ENCODE results near the gene NPAS3. TPM values are rescaled to one million over a fixed set of nuclear protein-coding genes. Genes with fewer than 3 reads are reported as not detected.

The NPAS3 gene
- total and polyA plus RNA-seq, 2 of the 8 experiments (the other 6 are each of a cell fraction or from before 2014, with no cell fraction given), result 0.11 to 0.60 TPM

DNA sequence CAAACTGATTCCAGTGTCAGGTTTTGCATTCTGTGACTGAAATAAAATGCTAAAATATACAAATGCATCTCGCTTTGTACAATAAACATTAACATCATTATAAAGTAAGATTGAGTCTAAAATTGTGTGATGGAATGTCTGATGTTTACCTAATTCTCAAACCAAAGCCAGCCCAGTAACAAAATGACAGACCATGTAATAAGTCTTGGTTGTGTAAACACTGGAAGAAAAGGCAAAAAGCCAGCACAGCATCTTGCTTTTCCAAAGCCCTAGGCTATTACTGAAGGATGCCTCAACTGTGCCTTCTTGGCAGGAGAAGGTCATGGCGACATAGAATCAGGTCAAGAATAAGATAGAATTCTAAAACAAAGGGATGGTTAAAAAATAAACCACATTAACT lies 842.6 kb downstream of the NPAS3 start:
- H3K9me3 ChIP-seq (ENCODE audit: insufficient read depth in 2 of 2, low read depth in 1 of 2, low read length in 1 of 2), result no peaks in the 10 kb centered on the region
- H3K14ac ChIP-seq (ENCODE audit: insufficient read length), result no peak overlapping the region
- H3K4ac ChIP-seq (replicated peaks; ENCODE audit: insufficient read length, low read depth, low read length), result no peak overlapping the region
- H3K4me1 ChIP-seq (replicated peaks in 1 of 4; ENCODE audit: control insufficient read depth in 3 of 4, insufficient read depth in 4 of 4, low read length in 3 of 4), result peaks cover 0 to 8% (median 0%) of the 10 kb centered on the region in 4 experiments; a peak in 1 of 7 replicates
- H3K27me3 ChIP-seq (replicated peaks in 1 of 4; ENCODE audit: control insufficient read depth in 3 of 4, extremely low read depth in 1 of 4, insufficient read depth in 3 of 4, low read length in 3 of 4), result no peaks in the 10 kb centered on the region
- DNase-seq (ENCODE audit: low read depth in 1 of 2, low spot score in 2 of 2) (no peak), FAIRE-seq (no peak)
- no peaks in the 10 kb centered on the region for H3K79me2 ChIP-seq (ENCODE audit: control insufficient read depth in 1 of 2, insufficient read depth in 2 of 2, low read length in 2 of 2)
- no peak overlapping the region for H3K27ac ChIP-seq (ENCODE audit: low read depth, low read length)
- 88% methylated on average over 2 of the region's 2 CpGs; no CpG with 5 or more reads in 1 of the 2 experiments for WGBS, 2 experiments (ENCODE audit: extremely low coverage in 1 of 2, insufficient coverage in 1 of 2, insufficient read length in 1 of 2, insufficient replicate concordance in 2 of 2, low coverage in 1 of 2, low lambda C conversion rate in 2 of 2, missing lambda C conversion rate in 1 of 2)
- H4K5ac ChIP-seq (ENCODE audit: insufficient read length, low read depth, low read length), result no peak overlapping the region
- no peaks in the 10 kb centered on the region for H3K36me3 ChIP-seq (ENCODE audit: control insufficient read depth in 2 of 4, insufficient read depth in 4 of 4, low read length in 3 of 4)
- no peaks in the 10 kb centered on the region for H3K79me1 ChIP-seq (ENCODE audit: low read depth, low read length)
- no peak overlapping the region for H2BK120ac ChIP-seq (replicated peaks; ENCODE audit: low read depth, low read length)
- H2AFZ ChIP-seq (ENCODE audit: low read length), result no peak overlapping the region
- H3K18ac ChIP-seq (ENCODE audit: extremely low read depth, low read length), result no peak overlapping the region
- H3K56ac ChIP-seq (replicated peaks; ENCODE audit: insufficient read length, low read depth, low read length), result no peak overlapping the region
- H2AK5ac ChIP-seq (ENCODE audit: low read depth, low read length), result no peak overlapping the region
- no peak overlapping the region for H2BK20ac ChIP-seq (ENCODE audit: low read length)
- ChIA-PET CTCF (ENCODE audit: partially characterized antibody) (interaction anchor here (2.8 kb wide), 1 partner anchor 12 kb away, joined by 17 read pairs; no protein-coding TSS in a partner anchor), POLR2A (ENCODE audit: partially characterized antibody) (no interaction called here)
- no peak overlapping the region for H3K4me2 ChIP-seq (ENCODE audit: insufficient read depth in 1 of 2, low read depth in 2 of 2, low read length in 2 of 2)
- no peak overlapping the region for H2BK5ac ChIP-seq (ENCODE audit: low read depth, low read length)
- no peak overlapping the region for H4K8ac ChIP-seq (ENCODE audit: extremely low read depth, insufficient read depth, low read length)
- H3K4me3 ChIP-seq (ENCODE audit: extremely low read depth in 1 of 4, insufficient read depth in 2 of 4, low read depth in 3 of 4, low read length in 4 of 4), result no peak overlapping the region
- no peak overlapping the region for H3K23ac ChIP-seq (ENCODE audit: insufficient read length)
- no peak overlapping the region for H2BK12ac ChIP-seq (ENCODE audit: low read depth, low read length)
- no peaks in the 10 kb centered on the region for H3K23me2 ChIP-seq (ENCODE audit: low read depth, low read length)
- H2BK15ac ChIP-seq (ENCODE audit: low read length), result no peak overlapping the region
- no peak overlapping the region for H4K91ac ChIP-seq (replicated peaks; ENCODE audit: insufficient read length, low read length)
- H4K20me1 ChIP-seq (replicated peaks in 1 of 2; ENCODE audit: control insufficient read depth in 1 of 2, insufficient read depth in 2 of 2, low read length in 2 of 2), result no peaks in the 10 kb centered on the region
- H3K9ac ChIP-seq (replicated peaks in 1 of 4; ENCODE audit: extremely low read depth in 1 of 4, low read depth in 3 of 4, low read length in 3 of 4), result no peak overlapping the region
- TF ChIP-seq RBBP5 (IDR thresholded peaks at IDR 0.05; ENCODE audit: borderline replicate concordance, low read depth, low read length) (no peak), SAP30 (IDR thresholded peaks at IDR 0.05; ENCODE audit: insufficient read depth, insufficient replicate concordance, low read length) (no peak), CHD2 (IDR thresholded peaks at IDR 0.05; ENCODE audit: low read length) (no peak), SUZ12 (IDR thresholded peaks at IDR 0.05; ENCODE audit: low read length) (no peak), SIX5 (IDR thresholded peaks at IDR 0.05; ENCODE audit: low read depth, low read length) (no peak), RFX5 (IDR thresholded peaks at IDR 0.05; ENCODE audit: borderline replicate concordance, low read depth, low read length) (no peak)
- TF ChIP-seq, protein P1, sequence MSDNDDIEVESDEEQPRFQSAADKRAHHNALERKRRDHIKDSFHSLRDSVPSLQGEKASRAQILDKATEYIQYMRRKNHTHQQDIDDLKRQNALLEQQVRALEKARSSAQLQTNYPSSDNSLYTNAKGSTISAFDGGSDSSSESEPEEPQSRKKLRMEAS (IDR thresholded peaks at IDR 0.05), result no peak

All from H1 (cell line).